NCI-H146 treated with DMSO at 0.1 percent for 48 hours (cell line): ENCODE results near the gene GSTA2.
"Not testable (repeated sequence)": the region's sequence is repeated elsewhere in the genome, so short reads cannot be mapped to it uniquely, and the experiment has no call there.

Source experiments
- DNase-seq: peaks from one replicate; lab custom pipeline; 2025; ENCODE audit not compliant: unreplicated experiment; lab: John Stamatoyannopoulos, UW

Gene GSTA2

DNA sequence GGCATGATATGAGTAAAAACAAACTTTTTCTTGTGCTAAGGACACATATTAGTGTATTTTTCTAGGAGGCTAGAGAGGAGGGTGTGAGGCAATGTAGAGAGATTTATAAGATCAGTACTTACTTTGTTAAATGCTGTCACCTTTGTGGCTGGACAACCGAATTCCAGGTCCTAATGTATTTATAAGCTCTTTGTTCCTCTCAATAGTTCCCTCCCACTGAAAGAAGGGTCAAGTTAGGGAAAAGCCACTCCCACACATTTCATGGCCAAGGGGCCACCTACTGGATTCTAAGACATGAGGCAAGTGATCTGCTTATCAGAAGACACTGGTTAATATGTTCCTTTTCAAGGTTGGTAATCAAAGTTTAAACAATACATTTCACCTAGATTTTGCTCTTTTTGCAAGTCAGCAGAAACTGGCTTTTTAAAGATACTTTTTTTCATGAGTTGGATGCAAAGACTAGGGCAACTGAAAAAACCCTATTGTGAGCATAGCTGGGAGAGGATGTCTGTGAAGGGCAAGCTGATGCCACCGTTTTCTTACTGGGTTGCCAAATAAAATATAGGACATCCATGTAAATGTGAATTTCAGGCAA, at the start of gene GSTA2:
TSS of gene GSTA2 (minus strand) at position 154 of the 595 bp plus-strand sequence. CDS start 5,528 bp downstream, outside the sequence.
- DNase-seq: not testable (repeated sequence)

DNA sequence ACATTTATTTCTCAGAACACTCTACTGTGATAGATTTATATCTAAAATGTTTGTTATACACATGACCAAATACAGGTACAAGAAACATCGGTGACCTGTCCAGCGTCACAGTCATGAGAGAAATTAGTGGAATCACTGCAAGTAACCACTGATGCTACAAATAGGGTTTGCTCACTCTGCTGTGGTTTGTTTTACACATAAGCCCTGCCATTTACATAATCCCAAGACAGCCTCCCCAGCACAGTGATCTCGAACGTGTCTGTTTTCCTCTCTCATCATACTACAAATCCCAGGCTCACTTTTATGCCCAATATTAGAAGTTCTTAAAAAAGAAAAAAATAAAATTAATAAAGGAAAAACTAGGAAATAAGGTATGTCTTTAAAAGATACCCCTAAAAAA, 46.5 kb upstream of the GSTA2 start:
- DNase-seq: not testable (repeated sequence)

- DNase-seq: no peak
These were observed 45.4 kb upstream of the GSTA2 start for GRCh38 chr6:52808660-52809059.

GRCh38 chr6:52803668-52804255, 40.5 kb upstream of the GSTA2 start, which contains the start of gene GSTA1:
GSTA1 (minus strand) TSS chr6:52803816; CDS start chr6:52799267, 4,549 bp downstream.
- not testable (repeated sequence) for DNase-seq

GRCh38 chr6:52802806-52803205, 39.5 kb upstream of the GSTA2 start:
- no peak for DNase-seq

GRCh38 chr6:52801188-52801841, 38.0 kb upstream of the GSTA2 start:
- peak; percentile 24 for DNase-seq

- DNase-seq: not testable (repeated sequence)
These were observed 36.0 kb upstream of the GSTA2 start for GRCh38 chr6:52799272-52799671.

DNA sequence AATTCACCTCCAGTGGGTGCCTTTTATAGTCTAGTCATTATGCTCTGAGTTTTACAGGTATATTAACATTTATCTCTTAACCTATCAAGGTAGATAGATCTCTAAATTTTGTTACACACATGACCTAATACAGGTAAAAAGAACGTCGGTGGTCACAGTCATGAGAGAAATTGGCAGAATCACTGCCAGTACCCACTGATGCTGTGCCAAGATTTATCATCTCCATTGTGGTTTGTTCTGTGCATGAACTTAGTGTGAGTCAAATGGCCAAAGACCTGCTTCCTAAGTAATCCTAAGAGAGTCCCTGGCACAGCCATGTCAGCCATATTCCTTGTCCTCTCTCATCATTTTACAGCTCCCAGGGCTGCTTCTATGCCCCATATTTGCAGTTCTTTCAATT, 31.1 kb upstream of the GSTA2 start:
- not testable (repeated sequence) for DNase-seq

GRCh38 chr6:52790861-52791260, 27.6 kb upstream of the GSTA2 start:
- no peak for DNase-seq

DNA sequence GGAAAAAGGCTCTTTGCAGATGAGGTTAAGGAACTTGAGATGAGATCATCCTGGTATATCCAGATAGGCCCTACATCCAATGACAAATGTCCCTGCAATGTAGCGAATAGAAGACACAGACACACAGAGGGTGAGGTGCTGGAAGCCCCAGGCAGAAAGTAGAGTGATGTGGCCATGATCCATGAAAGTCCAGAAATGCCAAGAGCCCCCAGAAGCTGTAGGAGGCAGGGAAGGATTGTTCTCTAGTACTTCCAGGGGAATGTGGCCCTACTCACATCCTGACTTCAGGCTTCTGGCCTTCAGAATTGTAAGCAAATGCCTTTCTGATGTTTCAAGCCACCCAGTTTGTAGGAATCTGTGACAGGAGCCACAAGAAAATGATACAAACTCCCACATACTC, 26.4 kb upstream of the GSTA2 start:
- not testable (repeated sequence) for DNase-seq

- no peak for DNase-seq
These were observed 25.2 kb upstream of the GSTA2 start for GRCh38 chr6:52788478-52788877.

DNA sequence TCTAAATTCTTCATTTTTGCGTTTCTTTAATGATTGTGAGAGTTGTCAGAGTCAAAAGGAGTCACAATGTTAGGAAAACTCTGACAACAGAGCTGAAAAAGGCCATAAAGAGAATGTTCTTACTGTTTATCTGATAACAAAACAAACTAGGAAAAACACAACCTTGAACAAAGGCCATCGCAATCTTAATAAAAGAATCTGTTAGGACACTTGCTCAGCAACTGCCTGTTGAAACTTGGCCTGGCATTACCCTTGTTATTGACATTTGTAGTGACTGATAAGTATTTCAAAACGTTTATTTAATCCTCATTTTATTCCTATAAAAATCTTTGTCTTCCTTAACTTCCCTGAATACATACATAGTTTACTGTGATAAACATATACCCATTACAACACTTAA, 24.6 kb upstream of the GSTA2 start:
- no peak for DNase-seq

GRCh38 chr6:52786249-52786956, 23.1 kb upstream of the GSTA2 start:
- DNase-seq: no peak

DNA sequence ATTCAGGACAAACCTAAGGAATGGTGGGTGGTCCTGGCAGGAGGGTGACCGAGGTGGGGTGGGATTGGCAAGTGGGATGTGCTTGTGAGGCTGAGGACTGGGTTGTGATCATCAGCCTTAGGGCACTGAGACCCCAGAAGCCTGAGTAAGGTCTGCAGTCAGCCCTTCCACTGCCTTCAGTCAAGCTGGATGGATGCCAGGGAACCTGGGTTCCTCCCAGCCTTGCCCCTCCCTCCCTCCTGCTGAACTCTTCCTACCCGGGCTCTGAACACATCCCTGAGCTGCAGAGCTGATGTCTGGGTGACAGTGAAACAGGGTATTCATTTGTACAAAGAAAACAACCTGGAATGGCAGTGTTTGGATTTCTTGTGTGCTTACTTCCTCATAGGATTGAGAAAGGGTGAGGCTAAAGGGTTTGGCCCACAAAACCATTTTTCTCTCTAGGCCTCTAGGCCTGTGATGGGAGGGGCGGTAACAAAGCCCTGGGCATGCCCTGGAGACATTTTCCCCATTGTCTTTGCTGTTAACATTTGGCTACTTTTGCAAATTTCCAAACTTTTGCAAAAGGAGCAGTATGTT, 19.5 kb upstream of the GSTA2 start:
- not testable (repeated sequence) for DNase-seq

- DNase-seq: not testable (repeated sequence)
These were observed 18.9 kb upstream of the GSTA2 start for GRCh38 chr6:52782209-52782608.

DNA sequence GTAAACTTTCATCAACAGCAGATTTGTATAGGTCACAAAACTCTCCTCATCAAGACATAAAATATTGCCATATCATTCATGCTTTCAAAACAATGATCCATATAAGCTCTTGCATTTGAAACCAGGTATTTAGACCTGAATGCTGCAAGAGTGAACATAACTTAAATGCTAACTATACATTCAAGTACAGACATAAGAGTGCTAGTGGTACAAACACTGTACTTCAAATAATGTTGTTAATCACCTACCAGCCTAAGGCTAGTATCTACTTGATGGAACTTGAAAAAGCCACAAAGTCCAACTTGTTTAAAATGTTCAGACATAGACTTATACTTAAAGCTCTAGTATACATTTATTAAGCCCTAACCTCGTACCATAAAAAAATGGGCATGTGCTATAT, 16.0 kb upstream of the GSTA2 start:
- DNase-seq: no peak

DNA sequence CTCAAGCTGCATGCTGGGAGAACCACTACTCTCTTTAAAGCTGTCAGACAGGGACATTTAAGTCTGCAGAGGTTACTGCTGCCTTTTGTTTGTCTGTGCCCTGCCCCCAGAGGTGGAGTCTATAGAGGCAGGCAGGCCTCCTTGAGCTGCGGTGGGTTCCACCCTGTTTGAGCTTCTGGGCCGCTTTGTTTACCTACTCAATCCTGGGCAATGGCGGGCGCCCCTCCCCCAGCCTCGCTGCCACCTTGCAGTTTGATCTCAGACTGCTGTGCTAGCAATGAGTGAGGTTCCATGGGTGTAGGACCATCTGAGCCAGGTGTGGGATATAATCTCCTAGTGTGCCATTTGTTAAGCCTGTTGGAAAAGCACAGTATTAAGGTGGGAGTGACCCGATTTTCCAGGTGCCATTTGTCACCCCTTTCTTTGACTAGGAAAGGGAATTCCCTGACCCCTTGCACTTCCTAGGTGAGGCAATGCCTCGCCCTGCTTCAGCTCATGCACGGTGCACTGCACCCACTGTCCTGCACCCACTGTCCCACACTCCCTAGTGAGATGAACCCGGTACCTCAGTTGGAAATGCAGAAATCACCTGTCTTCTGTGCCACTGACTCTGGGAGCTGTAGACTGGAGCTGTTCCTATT, 13.6 kb upstream of the GSTA2 start:
- DNase-seq: not testable (repeated sequence)

DNA sequence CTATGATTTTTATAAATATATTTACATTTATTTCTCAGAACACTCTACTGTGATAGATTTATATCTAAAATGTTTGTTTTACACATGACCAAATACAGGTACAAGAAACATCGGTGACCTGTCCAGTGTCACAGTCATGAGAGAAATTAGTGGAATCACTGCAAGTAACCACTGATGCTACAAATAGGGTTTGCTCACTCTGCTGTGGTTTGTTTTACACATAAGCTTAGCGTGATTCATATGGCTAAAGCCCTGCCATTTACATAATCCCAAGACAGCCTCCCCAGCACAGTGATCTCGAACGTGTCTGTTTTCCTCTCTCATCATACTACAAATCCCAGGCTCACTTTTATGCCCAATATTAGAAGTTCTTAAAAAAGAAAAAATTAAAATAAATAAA, 6.1 kb upstream of the GSTA2 start:
- not testable (repeated sequence) for DNase-seq

GRCh38 chr6:52767658-52768057, 4.4 kb upstream of the GSTA2 start:
- DNase-seq: not testable (repeated sequence)

DNA sequence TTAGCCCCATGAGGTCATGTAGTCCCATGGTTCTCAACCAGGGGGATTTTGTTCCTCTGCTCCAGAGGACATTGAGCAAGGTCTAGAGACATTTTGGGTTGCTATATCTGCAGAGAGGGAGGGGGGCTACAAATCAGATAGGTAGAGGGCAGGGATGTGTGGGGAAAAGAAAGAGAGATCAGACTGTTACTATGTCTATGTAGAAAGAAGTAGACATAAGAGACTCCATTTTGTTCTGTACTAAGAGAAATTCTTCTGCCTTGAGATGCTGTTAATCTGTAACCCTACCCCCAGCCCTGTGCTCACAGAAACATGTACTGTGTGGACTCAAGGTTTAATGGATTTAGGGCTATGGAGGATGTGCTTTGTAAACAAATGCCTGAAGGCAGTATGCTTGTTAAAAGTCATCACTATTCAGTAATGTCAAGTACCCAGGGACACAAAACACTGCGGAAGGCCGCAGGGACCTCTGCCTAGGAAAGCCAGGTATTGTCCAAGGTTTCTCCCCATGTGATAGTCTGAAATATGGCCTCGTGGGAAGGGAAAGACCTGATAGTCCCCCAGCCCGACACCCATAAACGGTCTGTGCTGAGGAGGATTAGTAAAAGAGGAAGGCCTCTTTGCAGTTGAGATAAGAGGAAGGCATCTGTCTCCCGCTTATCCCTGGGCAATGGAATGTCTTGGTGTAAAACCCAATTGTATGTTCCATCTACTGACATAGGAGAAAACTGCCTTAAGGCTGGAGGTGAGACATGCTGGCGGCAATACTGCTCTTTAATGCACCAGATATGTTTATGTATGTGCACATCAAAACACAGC, 1.4 kb downstream of the GSTA2 start:
- not testable (repeated sequence) for DNase-seq
